Fibroblast of peridontal ligament (primary cell): ENCODE data around the gene KCNIP4.

ENCODE experiments used
- DNase-seq: peaks from one replicate; pipeline ENCODE4 v3.0.0-alpha.2; 2010; ENCODE audit errors: extremely low read depth

Gene KCNIP4

DNA sequence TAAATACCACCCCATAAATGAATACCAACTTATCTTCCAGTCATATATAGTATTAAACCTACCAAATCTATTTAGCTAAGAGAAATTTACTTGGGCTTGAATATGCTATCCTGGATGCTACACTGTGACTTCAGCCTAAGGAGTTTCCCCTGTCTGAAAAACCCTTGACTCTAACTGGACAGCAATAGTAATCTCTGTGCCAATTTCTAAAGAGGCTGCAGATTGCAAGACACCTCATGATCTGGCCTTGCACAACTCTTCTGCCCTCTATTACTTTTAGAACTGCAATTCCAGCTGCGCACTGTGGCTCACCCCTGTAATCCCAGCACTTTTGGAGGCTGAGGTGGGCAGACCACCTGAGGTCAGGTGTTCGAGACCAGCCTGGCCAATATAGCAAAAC is 371.5 kb downstream of the KCNIP4 start:
- DNase-seq = no peak

DNA sequence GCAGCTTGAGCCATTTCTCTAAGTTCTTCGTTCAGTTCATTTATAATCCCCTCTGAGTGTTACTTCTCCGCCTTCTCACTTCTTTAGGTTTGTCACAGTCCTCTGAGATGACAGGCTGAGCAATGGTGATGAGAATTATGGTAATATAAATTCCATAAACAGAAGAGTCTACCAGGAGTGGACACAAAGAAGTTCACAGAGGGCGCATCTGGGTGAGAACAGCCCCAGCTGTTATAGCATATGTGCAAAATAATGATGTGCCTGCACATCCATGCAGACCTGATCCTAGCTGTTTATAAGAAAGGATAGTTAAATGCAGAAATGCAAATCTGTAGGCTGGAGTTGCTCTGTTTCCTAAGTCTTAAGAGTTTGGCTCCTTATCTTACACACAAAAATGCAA is 377.5 kb downstream of the KCNIP4 start:
- no peak for DNase-seq

- no peak for DNase-seq
Observed at GRCh38 chr4:21569638-21570037, 378.9 kb downstream of the KCNIP4 start.

DNA sequence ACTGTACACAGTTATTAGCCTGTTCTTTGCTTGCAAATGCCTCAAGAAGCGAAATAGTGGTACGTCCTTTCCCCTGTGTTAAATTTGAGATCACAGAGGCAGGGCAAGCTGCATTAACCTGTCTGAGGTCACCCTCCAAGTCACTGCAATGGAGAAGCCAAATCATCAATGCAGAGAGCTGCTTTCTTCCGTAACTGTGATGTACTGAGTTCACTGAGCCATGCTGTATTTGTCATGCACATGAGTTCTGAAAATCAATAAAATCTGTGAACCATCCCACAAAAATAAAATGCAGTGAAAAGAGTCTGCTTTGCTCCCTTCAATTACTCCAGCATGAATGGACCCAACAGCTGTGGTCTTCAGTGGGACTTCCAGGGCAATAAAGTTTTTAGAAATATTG is 393.5 kb downstream of the KCNIP4 start:
- no peak for DNase-seq

DNA sequence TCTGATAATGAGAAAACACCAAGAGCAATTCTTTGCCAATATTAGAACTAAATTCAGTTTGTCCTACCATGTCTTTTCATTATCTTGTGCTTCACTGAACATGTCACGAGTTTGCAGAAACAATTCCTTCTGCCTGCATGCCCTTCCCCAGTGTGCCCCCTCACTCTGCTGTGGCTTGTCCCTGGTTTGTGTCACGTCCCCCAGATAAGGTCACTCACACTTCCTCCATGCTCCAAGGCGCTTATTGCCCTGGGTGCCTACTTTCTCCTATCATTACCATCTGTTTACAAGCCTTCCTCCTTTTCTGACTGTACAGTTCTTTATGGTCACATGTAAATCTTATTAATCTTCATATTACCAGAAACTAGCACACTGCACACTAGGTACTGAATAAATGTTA is 394.1 kb downstream of the KCNIP4 start:
- DNase-seq = no peak

GRCh38 chr4:21554066-21554465 is 394.5 kb downstream of the KCNIP4 start:
- DNase-seq = no peak

DNA sequence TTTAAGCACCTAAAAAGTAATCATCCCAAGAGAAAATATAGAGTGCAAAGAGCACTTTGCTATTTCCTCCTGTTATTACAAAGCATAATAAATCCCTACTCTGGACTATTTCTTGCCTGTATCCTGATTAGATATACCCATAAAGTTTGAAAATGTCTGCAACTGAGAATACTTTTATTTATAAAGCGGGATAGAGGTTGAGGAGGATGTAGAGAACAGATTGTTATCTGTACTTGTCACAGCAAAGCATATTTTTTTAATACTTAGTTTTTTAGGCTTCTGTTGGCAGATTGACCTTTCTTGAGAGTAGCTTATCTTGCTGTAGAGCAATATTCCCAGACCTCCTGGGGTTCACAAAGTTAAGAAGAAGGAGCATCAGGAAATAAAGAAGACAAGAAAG is 396.1 kb downstream of the KCNIP4 start:
- no peak for DNase-seq

DNA sequence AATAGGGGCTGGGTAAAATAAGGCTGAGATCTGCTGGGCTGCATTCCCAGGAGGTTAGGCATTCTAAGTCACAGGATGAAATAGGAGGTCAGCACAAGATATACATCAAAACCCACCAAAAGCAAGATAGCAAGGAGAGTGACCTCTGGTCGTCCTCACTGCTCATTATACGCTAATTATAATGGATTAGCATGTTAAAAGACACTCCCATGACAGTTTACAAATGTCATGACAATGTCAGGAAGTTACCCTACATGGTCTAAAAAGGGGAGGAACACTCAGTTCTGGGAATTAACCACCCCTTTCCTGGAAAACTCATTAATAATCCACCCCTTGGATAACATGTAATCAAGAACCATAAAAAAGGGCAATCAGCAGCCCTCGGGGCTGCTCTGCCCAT is 403.6 kb downstream of the KCNIP4 start:
- no peak for DNase-seq

DNA sequence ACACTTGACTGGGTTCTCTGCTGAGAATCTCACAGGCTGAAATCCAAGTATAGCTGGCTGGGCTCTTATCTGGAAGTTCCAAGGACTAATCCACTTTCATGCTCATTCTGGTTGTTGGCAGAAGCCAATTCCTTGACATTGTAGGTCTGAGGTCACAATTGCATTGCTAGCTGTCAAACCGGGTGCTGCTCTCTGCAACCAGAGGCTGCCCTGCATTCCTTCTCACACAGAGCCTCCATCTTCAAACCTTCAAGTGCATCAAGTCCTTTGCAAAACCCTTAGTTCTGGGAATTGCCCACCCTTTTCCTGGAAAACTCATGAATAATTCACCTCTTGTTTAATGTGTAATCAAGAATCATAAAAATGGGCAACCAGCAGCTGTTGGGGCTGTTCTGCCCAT is 404.2 kb downstream of the KCNIP4 start:
- DNase-seq = no peak

GRCh38 chr4:21543514-21543913 is 405.1 kb downstream of the KCNIP4 start:
- DNase-seq = no peak

GRCh38 chr4:21535898-21536297 is 412.7 kb downstream of the KCNIP4 start:
- DNase-seq = no peak

DNA sequence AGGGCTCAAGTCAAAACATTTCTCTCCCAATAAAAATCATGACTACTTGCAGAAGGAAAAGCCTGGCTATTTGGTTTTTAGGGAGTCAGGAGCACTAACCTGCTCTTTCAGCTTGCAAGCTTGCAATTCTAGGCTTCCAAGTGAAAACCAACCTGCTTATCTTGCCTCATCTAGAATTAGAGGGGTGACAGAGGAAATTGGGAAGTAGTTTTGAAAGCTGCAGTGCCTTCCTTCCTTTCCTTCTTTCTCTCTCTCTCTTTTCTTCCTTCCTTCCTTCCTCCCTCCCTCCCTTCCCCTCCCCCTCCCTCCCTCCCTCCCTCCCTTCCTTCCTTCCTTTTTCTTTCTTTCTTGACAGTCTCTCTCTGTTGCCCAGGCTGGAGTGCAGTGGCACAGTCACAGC is 417.5 kb downstream of the KCNIP4 start:
- no peak for DNase-seq

DNA sequence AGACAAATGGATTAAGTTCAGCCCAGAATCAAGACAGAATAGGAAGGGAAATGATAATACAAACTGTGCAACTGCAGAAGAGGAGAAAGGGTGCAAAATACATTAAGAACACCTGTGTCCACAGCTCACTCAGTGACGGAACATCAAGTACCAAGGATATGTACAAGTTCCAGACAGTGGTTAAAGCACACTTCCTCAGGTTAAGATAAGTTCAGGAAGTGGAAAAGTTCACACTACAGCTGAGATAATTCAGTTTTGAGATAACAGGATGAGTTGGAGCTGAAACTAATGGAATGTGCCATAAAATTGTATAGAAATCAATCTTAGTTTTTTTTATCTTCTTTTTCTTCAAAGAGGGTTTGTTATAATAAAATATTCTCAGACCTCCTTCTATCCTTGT is 419.4 kb downstream of the KCNIP4 start:
- DNase-seq = no peak

- no peak for DNase-seq
Observed at GRCh38 chr4:21522296-21522695, 426.3 kb downstream of the KCNIP4 start.

DNA sequence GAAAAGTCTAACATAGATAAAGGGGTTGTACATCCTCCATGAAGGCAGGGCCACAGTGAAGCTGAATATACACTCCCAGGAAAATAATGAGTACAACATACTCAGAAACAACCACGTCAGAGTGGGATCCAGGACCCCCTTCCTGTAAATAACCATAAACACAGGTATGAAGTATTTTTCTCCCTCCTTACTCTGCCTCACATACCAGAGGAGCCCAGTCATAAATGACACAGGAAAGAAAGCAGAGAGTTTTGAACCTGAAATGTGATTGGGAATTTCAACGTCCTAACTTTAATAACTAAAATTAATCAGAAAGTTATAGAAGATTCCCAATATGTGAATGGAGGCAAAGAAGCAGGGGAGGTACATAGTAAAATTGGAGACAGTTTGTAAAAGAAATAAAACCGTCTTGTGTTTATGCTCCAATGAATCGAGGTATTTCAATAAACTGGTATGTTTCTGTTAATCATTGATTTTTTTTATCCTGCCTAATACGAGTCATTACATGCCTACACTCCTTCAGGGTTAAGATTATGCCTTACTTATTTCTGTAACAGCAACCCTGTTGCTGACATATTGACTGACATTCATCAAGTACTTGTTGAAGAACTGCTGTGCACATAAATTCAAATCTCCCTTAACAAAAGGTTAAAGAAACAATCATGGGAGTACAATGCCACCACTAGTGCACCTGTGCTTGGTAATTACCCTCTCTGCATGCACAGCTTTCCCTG is 431.3 kb downstream of the KCNIP4 start:
- DNase-seq = no peak

GRCh38 chr4:21514022-21514694 is 434.4 kb downstream of the KCNIP4 start:
- no peak for DNase-seq

GRCh38 chr4:21512353-21512752 is 436.2 kb downstream of the KCNIP4 start:
- peak; percentile 3 for DNase-seq

- no peak for DNase-seq
Observed at GRCh38 chr4:21507439-21507838, 441.1 kb downstream of the KCNIP4 start.

- no peak for DNase-seq
Observed at GRCh38 chr4:21490682-21491081, 457.9 kb downstream of the KCNIP4 start.

DNA sequence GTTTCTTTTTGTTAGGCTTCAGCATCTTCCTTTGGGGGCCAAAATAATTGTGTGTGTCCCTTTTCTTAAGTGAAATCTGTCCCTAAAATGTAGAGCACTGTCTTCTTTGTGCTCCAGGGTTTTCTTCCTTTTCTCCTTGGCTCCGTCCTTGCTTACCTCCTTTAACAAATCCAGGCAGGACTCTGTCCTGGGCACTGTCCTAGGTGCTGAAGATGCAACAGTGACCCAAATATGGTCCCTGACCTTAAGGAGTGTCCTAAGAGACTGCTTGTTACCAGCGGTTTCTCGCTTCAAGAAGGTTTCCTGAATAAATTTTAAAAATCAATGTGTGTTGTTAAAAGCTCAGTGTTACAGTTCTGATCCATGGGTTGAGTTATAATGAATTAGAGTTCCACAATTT is 471.8 kb downstream of the KCNIP4 start:
- no peak for DNase-seq

- no peak for DNase-seq
Observed at GRCh38 chr4:21474195-21474594, 474.4 kb downstream of the KCNIP4 start.

DNA sequence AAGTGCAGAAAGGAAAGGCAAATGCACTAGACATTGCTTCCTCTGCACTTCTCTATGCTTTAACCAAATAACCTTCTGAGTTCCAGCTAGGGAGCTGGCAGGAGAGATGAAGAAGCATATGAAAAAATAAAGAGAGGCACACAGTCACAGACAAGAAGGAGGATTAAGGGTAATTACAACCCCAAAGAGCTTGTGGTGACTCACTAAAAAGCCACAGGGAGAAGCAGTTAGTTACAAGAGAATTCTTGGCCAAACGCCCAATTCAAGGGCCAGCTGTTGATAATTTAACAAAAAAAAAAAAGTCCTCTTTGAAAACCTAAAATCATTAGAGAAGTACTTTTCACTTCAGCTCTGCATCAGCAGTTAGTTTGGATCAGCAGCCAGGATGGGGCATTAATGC is 478.0 kb downstream of the KCNIP4 start:
- DNase-seq = peak; percentile 0

- peak; percentile 0 for DNase-seq
Observed at GRCh38 chr4:21469438-21470300, 478.9 kb downstream of the KCNIP4 start.
